GM19452 (cell line): ENCODE measurements around the gene LGALS16.
"Not testable (repeated sequence)": the region's sequence is repeated elsewhere in the genome, so short reads cannot be mapped to it uniquely, and the experiment has no call there.

Source experiments
- ATAC-seq: cut with Tn5 transposase; IDR thresholded peaks from one replicate; pipeline ENCODE4 v1.9.1; 2021; ENCODE audit not compliant: unreplicated experiment

The LGALS16 gene, protein sequence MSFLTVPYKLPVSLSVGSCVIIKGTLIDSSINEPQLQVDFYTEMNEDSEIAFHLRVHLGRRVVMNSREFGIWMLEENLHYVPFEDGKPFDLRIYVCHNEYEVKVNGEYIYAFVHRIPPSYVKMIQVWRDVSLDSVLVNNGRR

DNA sequence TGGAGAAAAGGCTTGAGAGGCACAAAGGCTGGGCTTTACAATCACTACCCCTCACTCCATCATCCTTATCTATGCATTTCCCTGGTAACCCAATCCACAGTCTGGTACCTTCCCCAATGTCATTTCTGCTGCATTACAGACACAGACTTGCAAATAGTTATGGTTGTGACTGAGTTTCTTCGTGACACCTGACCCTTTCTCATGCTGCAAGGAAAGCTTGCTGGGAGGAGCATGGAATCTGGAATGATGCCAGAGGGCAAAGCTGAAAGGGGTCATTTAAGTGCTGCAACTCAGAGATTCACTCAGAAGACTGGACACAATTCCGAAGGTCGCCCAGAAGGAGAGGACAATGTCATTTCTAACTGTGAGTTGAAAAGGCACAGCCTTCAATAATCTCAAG, at the start of gene LGALS16:
Gene LGALS16 (plus strand): TSS at position 301 of the 400 bp plus-strand sequence. CDS start 49 bp downstream, at position 350.
- no peak for ATAC-seq

DNA sequence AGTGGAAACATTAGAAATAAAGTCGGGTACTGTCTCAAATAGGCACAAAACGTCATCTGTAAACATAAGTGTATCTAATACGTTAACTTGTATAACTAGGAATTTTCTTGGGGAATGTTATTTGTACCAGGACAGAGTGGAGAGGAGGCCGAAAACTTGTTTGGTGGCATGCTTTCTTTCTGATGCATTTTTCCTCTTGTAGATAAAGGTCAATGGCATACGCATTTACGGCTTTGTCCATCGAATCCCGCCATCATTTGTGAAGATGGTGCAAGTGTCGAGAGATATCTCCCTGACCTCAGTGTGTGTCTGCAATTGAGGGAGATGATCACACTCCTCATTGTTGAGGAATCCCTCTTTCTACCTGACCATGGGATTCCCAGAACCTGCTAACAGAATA, 48.7 kb upstream of the LGALS16 start:
- ATAC-seq: no peak

DNA sequence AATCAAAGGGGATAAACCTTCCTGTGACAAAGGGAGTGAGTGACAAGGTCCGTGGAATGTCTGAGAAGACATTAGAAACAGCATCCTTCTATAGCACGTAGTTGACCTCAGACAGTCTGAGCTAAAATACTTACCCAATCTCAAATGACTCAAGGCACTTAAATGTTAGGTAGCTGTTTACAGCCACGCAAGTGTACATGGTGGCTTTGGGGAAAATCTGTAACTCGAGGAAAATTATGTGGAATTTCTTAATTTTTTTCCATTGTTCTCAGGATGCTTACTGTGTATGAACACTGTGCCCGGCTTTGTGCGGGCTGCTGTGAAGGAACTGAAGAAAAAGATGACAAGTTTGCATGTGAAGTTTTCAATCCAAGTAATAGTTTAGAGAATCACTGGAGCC, 48.2 kb upstream of the LGALS16 start:
- ATAC-seq: no peak

DNA sequence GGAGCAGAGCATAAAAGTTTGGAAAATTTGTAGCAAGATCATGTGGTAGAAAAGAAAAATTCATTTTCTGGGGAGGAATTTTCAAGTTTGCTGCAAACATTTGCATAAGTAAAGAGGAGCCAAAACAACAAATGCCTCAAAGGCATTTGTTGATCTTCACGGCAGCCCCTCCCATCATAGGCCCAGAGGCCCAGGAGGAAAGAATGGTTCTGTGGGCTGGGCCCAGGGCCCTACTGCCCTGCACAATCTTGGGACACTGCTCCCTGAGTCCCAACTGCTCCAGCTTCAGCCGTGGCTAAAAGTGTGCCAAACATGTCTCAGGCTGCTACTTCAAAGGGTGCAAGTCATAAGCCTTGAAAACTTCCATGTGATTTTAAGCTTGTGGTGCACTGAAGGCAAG, 42.1 kb upstream of the LGALS16 start:
- ATAC-seq: no peak

DNA sequence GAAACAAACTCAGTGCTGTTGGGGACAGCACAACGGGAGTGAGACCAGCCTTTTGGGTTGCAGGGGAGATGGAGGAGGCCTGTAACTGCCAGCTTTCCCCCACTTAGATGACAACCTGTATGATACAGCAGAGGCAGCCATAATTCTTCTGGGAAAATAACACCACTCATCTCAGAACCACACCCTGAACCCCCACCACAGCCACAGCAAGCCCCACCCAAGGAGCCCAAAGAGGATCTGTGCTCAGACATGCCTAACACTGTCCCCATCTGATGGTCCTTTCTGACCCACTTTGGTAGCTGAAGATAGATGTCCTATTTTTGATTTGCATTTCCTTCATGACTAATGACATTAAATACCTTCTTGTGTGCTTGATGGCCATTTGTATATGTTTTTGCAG, 38.0 kb upstream of the LGALS16 start:
- ATAC-seq: no peak

DNA sequence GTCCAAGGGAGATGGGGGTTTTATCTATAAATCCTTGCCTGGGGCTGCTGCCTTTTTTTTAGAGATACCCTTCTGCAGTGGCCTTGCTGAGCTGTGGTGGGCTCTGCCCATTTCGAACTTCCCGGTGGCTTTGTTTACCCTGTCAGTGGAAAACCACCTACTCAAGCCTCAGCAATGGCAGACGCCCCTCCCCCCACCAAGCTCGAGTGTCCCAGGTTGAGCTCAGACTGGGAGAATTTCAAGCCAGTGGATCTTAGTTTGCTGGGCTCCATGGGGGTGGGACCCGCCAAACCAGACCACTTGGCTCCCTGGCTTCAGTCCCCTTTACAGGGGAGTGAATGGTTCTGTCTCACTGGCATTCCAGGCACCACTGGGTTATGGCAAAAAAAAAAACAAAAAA, 31.8 kb upstream of the LGALS16 start:
- no peak for ATAC-seq

DNA sequence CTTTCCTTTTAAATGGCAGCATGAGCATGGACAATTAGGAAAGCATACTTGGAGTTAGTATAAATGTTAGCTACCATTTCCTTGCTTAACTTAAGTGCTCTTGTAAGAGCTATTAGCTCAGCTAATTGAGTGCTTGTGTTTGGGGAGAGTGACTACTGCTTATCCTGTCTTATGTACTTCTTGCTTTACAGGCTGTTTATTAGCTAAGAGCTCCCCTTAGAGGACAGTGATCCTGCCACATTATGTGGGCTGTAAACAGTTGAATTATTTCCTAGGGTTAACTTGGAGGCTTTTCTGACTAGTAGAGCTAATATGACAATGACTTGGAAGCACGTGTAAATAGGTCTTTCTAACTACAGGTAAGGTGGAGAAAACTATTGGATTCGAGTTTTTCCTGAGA, 28.1 kb upstream of the LGALS16 start:
- not testable (repeated sequence) for ATAC-seq

DNA sequence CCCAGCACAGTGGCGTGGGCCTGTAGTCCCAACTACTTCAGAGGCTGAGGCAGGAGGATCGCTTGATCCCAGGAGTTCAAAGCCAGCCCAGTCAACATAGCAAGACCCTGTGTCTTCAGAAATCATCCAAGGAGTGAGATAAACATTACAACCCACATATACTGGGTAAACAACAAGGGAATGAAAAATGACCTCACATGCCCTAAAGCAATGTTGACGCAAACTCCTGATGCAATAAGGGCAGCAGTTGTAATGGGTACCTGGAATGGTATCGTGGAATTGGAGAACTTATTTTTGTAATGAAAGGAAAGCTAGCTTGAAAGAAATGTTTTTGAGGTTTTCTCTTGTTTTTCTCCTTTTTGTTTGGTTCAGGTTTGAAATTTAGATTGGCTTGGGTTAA, 24.5 kb upstream of the LGALS16 start:
- ATAC-seq: no peak

DNA sequence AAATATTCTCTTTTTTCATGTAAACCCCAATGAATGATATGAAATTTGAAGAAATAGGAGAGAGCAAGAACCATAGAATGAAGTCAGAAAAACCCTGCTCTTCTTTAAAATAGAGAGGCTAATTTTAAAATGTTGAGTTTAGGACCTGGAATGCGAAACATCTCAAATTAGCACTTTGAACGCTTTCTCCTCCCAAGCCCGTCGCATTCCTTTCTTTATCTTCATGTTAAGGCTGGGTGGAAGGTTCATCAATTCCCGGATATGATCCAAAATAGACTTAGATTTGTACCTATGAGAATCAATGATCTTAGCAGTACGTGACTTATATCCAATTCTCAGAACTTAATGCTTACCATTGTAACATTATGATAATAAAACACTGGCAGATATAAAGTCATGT, 24.1 kb upstream of the LGALS16 start:
- ATAC-seq: no peak

DNA sequence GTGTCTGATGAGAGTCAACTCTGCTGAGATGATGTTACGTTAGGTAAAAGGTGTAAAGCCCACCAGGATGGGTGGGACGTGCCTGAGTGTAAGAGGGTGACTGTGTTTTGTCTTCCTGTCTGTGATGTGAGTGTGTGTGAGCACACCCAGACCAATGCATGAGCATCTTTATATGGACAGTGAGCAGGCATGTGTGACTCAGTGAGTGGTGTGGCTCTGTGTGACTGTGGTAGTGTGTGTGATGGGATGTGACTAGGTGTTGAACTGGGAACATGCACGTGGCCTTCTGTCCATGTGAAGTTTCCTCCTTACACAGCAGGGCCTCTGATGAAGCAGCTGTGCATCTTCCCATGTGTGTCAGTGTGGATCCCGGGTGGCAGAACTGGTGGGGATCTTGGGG, 17.8 kb upstream of the LGALS16 start:
- no peak for ATAC-seq

DNA sequence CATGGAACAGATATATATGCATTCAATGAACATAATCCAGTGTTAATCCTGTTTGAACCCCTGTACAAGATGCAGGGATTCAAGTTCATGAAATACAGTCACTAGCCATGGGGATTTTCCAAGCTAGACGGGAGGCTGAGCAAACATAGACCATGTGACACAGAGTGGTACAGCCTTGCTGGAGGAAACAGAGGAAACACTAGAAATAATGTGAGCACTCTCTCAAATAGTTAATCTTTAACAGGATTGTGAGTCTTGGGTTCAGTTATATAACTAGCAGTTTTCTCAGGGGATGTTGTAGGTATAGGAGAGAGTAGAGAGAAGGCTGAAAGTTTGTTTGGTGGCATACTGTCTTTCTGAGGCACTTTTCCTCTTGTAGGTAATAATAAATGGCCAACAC, 13.9 kb upstream of the LGALS16 start:
- ATAC-seq: no peak

DNA sequence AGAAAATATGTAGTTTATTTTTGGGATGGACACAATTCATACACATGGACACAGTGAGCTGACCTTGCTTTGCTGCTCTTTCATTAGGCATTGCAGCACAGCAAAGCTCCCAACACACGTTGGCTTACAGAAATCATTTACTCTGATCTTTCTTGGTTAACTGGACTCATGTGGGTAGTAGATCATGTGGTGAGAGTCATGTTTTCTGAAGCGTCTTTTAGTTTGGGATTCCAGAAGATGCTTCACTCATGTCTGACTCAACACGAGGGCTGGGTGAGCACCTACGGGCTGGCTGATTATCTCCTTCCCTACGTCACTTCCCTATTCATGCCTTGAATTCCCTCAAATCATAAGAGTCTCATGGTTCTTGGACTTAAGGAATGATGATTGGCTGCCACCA, 12.1 kb upstream of the LGALS16 start:
- ATAC-seq: no peak

DNA sequence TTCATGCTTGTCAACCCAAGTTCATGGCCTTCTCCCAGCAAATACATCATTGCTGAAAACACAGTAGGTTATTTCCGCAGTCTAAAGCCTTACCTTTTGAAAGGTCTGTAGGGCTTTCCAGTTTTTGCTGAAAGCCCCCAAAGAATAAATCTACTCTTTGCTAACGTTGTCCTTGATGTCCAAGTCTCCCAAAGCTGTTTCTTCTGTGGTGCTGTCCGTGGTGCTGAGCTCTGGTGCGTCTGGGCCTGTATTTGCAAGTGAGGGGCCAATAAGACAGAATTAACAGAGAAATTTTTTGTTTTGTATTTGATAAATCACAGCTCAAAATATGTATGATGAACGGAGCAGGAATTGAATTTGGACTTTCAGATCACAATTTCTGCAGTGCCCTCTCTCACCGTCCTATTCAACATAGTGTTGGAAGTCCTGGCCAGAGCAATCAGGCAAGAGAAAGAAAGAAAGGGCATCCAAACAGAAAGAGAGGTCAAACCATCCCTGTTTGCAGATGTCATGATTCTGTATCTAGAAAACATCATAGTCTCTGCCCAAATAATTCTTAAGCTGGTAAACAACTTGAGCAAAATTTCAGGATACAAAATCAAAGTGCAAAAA, 9.8 kb upstream of the LGALS16 start:
- no peak for ATAC-seq

DNA sequence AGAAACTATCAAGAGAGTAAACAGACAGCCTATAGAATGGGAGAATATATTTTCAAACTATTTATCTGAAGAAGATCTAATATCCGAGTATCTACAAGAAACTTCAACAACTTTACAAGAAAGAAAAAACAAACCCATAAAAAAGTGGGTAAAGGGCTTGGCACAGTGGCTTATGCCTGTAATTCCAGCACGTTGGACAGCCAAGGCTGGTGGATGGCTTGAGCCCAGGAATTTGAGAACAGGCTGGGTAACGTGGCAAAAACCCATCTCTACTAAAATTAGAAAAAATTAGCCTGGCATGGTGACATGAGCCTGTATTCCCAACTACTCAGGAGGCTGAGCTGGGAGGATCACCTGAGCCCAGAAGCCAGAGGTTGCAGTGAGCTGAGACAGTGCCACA, 7.8 kb upstream of the LGALS16 start:
- no peak for ATAC-seq

DNA sequence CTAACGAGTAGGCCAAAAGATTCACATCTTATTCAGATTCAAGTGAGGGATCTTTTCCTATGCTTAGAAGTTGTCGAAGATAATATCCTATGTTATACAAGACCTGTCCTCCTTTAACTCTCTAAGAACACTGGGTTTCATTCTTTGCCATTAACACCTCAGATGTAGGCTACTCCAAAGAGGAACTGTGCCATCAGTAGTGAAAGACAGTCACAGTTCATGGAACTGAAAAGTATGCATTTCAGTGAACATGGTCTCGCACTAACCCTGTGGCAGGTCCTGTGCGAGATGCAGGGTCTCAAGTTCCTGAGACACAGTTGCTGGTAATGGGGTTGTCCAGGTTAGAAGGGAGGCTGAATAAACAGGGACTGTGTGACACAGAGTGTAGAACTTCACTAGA, 4.1 kb downstream of the LGALS16 start:
- ATAC-seq: no peak

DNA sequence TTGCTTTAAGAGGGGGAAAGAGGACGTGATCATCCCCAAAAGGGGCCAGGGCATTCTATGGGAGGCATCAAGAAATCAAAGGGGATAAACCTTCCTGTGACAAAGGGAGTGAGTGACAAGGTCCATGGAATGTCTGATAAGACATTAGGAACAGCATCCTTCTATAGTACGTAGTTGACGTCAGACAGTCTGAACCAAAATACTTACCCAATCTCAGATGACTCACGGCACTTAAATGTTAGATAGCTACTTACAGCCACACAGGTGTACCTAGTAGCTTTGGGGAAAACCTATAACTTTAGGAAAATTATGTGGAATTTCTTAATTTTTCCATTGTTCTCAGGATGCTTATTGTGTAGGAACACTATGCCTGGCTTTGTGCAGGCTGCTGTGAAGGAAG, 4.9 kb downstream of the LGALS16 start:
- ATAC-seq: no peak

DNA sequence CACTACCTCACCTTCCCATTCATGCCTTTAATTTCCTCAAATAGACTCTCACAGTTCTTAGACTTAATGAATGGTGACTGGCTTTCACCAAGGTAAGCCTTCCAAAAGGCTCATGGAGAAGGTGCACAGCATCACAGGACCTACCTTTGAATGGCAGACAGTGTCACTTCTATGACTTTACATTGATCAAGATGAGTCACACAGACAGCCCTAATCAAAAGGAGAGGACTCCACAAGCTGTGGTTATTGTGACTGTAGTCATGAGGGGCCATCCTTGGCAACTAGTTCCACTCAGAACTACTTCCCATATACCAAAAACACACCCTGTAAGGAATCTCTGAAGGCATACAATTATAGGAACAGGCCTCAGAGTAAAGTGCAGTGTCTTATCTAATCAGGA, 5.9 kb downstream of the LGALS16 start:
- no peak for ATAC-seq

DNA sequence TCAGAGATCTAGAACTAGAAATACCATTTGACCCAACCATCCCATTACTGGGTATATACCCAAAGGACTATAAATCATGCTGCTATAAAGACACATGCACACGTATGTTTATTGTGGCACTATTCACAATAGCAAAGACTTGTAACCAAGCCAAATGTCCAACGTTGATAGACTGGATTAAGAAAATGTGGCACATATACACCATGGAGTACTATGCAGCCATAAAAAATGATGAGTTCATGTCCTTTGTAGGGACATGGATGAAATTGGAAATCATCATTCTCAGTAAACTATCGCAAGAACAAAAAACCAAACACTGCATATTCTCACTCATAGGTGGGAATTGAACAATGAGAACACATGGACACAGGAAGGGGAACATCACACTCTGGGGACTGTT, 14.1 kb downstream of the LGALS16 start:
- ATAC-seq: not testable (repeated sequence)

DNA sequence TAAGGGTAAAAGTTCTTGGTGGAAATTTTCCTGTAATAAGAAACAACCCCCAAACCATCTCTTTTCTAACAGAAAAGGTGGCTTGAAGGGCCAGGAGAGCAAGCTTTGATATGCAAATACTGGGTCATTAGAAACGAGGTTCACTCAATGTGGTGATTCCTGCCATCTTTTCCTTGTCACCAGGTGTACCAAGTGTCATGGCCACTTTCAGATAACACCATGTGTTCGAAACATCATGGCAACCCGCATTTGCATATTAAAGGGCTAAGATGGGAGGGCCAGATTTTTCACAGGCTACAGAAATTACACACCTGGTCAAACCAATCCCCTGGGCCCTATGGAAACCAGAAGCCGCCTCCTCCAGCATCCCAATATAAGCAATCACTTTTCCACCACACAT, 15.3 kb downstream of the LGALS16 start:
- no peak for ATAC-seq

DNA sequence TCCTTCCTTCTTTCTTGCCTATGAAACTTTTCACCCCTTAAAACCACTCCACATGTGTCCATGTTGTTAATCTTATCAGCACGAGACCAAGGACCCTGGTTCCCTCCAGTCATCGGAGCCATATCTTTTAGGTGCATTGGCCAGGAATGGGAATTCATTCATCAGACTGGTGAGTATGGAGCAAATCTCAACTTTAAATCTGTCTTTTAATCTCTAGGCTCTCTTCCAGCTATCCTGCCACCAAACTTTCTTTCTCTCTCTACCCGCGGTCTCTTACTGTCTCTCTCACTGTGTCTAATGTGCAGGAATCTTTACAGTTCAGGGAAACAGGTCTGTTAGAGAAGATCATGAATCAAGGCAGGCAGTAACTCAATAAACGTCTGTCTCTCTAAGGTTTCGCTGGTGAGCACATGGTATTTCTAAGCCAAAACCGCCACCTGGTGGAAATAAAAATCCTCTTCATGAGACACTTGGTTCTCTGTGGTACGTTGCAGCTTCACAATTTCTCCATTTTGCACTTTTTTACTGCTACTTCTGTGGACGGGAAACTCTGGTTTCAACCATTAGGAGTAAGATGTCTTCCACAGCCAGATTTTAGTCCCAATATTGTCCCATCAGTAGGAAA, 16.1 kb downstream of the LGALS16 start:
- no peak for ATAC-seq

DNA sequence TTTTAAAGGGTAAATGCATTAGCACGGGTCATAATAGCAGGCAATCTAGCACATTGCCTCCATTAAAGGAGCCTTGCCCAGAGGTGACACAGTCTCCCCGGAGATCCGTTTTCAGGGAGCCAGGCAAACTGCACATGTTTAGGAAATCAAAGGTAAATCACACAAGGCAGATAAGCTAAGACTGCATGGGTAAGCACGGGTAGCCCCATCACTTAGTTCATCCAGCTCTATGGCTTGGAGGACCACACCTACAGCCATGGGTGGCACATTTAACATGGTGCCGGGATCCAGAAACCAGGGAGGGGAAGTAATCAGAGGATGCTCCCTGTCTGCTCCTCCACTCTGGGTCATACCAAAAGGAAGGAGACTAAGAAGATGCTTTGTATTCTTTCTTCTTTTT, 16.8 kb downstream of the LGALS16 start:
- no peak for ATAC-seq

DNA sequence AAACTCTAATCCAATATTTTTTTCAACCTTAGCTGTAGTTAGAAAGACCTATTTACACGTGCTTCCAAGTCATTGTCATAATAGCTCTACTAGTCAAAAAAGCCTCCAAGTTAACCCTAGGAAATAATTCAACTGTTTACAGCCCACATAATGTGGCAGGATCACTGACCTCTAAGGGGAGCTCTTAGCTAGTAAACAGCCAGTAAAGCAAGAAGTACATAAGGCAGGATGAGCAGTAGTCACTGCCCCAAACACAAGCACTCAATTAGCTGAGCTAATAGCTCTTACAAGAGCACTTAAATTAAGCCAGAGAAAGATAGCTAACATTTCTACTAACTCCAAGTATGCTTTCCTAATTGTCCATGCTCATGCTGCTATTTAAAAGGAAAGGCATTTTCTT, 18.1 kb downstream of the LGALS16 start:
- ATAC-seq: not testable (repeated sequence)

DNA sequence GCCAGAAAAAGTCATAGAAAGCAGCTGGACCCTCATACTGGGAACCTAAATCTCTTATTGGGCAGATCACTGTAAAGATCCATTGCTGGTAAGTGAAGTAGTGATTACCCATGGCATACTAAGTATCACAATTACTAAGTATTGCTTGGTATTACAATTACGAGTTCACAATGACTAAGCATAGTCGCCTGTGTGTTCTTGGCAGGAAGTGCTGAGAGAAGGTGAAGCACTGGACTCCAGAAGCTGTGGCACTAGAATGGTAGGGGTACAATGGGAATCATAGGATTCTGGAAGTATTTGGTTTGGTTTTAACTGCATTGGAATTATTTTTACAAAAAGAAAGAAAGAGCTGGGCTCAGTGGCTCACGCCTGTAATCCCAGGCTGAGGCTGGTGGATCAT, 20.3 kb downstream of the LGALS16 start:
- no peak for ATAC-seq
